PFSK-1 (cell line): ENCODE results near the gene TMEM94.
A peak's percentile ranks its signal among the peaks of the same experiment; 100 is the strongest.

Source experiments
- FOXP2 ChIP-seq: optimal IDR thresholded peaks from 2 replicates; pipeline ENCODE3; 2011; ENCODE audit warnings: borderline replicate concordance, control low read depth, inconsistent platforms; ENCODE audit not compliant: insufficient read depth; ENCODE audit errors: extremely low read length, extremely low read depth
- POLR2AphosphoS5 ChIP-seq: IDR thresholded peaks from 2 replicates; pipeline ENCODE4 v1.6.1; 2012; ENCODE audit warnings: low read depth, mild to moderate bottlenecking, control low read depth, low read length, moderate library complexity
- SIN3A ChIP-seq: IDR thresholded peaks from 2 replicates; pipeline ENCODE4 v1.6.1; 2012; ENCODE audit warnings: mild to moderate bottlenecking, low read length, moderate library complexity, borderline replicate concordance; ENCODE audit not compliant: insufficient read depth
- TAF1 ChIP-seq: IDR thresholded peaks from 2 replicates; pipeline ENCODE4 v1.6.1; 2012; ENCODE audit warnings: low read length, control low read depth, borderline replicate concordance; ENCODE audit not compliant: insufficient read depth
- TF ChIP-seq, protein P1 (sequence below), 2 experiments: IDR thresholded peaks; 2 replicates each; pipeline versions ENCODE4 v1.6.1 to v1.8.0; 2011 to 2012; ENCODE audit warnings: low read depth in 2 of 2, low read length in 2 of 2, control low read depth in 1 of 2, inconsistent platforms in 1 of 2, mild to moderate bottlenecking in 1 of 2, moderate library complexity in 1 of 2; ENCODE audit not compliant: insufficient read depth in 1 of 2

The TMEM94 gene

DNA sequence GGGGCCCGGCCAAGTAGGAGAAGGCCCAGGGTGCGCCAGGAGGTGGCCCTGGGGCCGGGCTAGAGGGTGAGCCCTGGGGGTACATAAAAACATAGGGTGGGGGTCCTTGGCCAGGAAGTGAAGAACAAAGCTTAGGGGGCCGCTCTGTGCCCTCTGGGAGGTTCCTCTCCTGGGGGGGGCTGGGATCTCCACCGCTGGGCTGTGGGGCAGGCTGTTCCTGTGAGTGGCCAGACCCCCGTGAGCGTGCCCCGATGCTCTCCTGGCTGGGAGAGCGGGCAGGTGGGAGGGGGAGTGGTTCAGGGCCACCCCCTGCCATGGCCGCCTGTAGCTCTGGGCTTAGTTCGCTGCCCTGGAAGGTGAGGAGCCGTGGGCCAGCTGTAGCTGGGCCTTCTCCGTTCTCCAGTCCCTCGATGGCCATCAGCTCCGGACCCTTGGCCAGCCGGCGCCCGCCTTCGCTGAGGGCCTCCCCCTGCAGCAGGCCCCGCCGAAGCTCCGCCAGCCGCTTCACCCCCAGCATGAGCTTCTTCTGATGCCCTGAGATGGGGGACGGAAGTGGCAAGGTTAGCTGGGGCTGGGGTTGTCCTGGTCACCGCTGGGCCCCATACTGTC, 46.4 kb downstream of the TMEM94 start:
- no peak for TF ChIP-seq SIN3A
- no peak for TF ChIP-seq TAF1
- TF ChIP-seq, protein P1, sequence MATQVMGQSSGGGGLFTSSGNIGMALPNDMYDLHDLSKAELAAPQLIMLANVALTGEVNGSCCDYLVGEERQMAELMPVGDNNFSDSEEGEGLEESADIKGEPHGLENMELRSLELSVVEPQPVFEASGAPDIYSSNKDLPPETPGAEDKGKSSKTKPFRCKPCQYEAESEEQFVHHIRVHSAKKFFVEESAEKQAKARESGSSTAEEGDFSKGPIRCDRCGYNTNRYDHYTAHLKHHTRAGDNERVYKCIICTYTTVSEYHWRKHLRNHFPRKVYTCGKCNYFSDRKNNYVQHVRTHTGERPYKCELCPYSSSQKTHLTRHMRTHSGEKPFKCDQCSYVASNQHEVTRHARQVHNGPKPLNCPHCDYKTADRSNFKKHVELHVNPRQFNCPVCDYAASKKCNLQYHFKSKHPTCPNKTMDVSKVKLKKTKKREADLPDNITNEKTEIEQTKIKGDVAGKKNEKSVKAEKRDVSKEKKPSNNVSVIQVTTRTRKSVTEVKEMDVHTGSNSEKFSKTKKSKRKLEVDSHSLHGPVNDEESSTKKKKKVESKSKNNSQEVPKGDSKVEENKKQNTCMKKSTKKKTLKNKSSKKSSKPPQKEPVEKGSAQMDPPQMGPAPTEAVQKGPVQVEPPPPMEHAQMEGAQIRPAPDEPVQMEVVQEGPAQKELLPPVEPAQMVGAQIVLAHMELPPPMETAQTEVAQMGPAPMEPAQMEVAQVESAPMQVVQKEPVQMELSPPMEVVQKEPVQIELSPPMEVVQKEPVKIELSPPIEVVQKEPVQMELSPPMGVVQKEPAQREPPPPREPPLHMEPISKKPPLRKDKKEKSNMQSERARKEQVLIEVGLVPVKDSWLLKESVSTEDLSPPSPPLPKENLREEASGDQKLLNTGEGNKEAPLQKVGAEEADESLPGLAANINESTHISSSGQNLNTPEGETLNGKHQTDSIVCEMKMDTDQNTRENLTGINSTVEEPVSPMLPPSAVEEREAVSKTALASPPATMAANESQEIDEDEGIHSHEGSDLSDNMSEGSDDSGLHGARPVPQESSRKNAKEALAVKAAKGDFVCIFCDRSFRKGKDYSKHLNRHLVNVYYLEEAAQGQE (IDR thresholded peaks at IDR 0.05; ENCODE audit: insufficient read depth in 1 of 2, low read depth in 2 of 2, low read length in 2 of 2) = no peak
- TF ChIP-seq POLR2AphosphoS5 = no peak

GRCh38 chr17:75503337-75503950, 47.0 kb downstream of the TMEM94 start:
- TF ChIP-seq TAF1 = no peak

DNA sequence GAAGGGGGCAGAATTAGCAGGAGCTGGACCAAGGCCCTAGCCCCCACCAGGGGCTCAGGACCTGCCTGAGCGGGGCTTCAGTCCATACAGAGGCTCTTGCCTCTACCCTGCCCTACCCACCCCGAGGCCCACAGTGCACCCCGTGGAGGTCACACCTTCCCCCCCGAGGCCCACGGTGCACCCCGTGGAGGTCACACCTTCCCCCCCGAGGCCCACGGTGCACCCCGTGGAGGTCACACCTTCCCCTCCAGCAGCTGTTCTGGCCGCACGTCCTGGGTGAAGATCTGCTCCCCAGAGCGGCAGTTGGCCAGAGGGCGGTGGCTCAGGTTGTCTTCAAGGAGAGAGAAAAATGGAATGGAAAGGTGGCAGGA, 47.5 kb downstream of the TMEM94 start:
- no peak for TF ChIP-seq FOXP2
- TF ChIP-seq SIN3A = no peak
- no peak for TF ChIP-seq POLR2AphosphoS5
- no peak for TF ChIP-seq TAF1
- TF ChIP-seq, protein P1 (IDR thresholded peaks at IDR 0.05; ENCODE audit: insufficient read depth in 1 of 2, low read depth in 2 of 2, low read length in 2 of 2) = no peak

DNA sequence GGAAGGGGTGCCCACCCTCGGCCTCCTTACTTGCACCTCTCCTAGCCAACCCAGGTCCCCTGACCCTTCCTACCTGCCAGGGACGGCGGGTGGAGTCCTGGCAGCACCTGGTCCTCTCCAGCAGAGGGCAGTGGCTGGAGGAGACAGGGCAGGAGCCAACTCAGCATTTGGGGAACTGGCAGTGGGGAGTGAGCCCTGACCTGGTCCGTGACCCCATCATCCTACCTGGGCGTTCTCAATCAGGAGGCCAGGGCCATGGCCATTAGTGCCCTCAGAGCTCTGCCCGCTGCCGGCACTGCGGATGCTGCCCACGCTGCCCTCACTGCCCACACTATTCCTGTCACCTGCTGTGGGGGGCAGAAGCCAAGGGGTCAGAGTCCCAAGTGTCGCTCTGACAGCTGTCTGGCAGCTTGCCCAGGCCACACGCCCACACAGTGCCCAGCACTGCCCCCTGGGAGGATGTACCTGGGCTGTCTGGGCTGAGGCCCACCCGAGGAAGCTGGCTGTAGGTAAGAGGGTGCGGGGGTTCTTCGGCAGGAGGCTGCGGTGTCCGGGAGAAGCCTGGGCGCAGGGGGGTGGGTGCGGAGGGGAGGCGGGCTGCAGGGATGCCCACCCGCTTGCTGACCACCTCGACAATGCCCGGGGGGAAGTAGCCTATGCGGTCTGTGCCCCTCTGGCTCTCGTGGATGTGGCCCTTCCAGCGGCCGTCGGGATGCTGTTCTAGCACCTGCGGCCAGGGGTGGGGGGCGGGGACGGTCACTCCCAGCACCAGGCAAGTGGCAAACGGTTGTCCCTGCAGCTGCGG, 48.1 kb downstream of the TMEM94 start:
- no peak for TF ChIP-seq SIN3A
- peak; percentile 20 for TF ChIP-seq FOXP2

- TF ChIP-seq SIN3A (no peak), POLR2AphosphoS5 (no peak), FOXP2 (no peak), TAF1 (no peak)
- TF ChIP-seq, protein P1 (IDR thresholded peaks at IDR 0.05; ENCODE audit: insufficient read depth in 1 of 2, low read depth in 2 of 2, low read length in 2 of 2) = no peak
Observed at GRCh38 chr17:75505152-75505409, 48.6 kb downstream of the TMEM94 start.

DNA sequence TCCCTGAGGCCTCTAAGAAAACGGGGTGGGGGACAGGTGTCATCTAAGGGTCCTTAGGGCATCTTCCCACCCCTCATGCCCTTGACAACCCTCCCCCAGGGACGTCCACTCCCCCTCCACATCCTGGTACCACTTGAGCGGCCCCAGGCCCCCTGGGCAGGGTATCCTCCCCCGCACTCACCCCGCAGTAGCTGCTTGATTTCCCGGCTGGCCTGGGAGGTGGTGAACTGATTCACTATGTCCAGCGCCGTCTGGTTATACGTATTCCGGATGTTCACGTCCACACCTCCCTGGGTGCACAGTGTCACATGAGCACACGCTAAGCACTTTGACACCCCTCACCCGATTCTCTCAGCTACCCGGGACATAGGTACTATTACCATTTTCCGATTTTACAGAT, 49.2 kb downstream of the TMEM94 start:
- TF ChIP-seq SIN3A (no peak), POLR2AphosphoS5 (no peak), FOXP2 (no peak), TAF1 (no peak)
- TF ChIP-seq, protein P1 (IDR thresholded peaks at IDR 0.05; ENCODE audit: insufficient read depth in 1 of 2, low read depth in 2 of 2, low read length in 2 of 2) = no peak
